HG02588 (cell line): ENCODE results near the gene SLC25A10.
"Not testable (repeated sequence)": the region's sequence is repeated elsewhere in the genome, so short reads cannot be mapped to it uniquely, and the experiment has no call there.

Experiments used
- ATAC-seq: cut with Tn5 transposase; IDR thresholded peaks from one replicate; pipeline ENCODE4 v1.9.1; 2021; ENCODE audit warnings: mild to moderate bottlenecking, moderate library complexity; ENCODE audit not compliant: unreplicated experiment

Gene SLC25A10

DNA sequence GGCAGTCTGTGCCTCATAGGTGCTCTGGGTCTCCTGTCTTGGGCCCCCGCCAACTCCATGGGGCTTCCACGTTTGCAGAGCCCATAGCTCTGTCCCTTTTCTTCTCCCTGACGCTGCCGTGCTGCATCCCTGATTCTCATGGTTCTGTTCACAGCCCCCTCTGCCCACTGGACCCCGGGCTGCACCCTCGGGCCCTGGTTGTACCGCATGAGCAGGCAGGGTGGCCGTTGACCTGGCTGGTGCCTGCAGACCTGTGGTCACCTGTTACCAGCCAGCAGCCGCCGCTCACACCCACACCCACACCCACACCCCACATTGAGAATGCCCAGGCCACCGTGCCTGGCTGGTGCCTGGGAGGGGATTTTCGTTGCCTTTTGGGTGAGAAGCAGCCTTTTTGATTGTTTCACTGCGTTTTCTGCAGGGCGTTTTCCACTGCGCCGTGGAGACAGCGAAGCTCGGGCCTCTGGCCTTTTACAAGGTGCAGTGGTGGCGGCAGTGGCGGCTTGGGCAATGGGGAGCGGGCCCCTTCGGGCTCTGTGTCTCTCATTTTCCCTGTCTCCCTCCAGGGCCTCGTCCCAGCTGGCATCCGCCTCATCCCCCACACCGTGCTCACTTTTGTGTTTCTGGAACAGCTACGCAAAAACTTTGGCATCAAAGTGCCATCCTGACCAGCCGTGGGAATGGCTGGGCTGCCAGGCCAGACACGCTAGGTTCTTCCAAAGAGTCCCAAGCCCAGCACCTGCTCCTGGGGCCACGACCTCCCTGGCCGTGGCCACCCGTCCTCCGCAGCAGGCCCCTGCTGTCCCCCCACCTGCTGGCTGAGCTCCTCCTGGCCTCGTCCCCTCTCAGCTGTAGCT is 7.6 kb downstream of the SLC25A10 start:
- ATAC-seq, result no peak

DNA sequence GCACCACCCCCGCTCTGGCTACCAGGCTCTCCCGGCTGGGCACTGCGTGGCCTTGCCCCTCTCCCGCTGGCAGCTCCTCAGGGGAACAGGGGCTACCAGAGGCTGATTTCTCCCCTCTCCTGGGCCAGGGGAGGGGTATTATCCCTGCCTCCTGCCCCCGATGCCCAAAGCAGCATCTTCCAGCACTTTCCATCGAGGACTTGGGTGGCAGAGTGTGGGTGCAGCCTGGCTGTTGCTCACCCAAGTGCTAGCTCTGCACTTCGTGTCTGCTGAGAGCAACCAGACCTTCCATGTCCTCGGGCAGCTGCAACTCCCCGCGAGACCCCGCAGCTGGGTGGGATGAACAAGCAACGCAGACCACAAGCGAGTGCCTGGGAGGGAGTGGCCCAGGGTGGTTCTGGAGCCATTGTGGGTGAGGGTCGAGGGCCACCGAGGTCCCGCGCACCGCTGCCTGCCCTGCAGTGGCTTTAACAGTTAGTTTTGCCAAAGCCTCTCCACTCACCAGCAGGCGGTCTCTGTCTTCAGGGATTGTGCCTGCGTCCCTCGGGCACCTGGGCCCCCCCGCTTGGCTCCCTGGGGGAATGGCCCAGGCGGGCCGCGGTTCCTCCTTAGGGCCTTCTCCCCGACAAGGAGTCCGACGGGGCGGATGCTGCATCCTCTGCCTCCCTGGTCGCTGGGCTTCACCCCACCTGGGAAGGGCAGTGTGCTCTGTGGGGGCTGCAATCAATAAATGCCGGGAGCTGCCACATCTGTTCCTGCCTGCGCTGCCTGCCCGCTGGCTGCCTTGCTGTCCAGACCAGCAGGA is 8.4 kb downstream of the SLC25A10 start:
- ATAC-seq, result no peak

DNA sequence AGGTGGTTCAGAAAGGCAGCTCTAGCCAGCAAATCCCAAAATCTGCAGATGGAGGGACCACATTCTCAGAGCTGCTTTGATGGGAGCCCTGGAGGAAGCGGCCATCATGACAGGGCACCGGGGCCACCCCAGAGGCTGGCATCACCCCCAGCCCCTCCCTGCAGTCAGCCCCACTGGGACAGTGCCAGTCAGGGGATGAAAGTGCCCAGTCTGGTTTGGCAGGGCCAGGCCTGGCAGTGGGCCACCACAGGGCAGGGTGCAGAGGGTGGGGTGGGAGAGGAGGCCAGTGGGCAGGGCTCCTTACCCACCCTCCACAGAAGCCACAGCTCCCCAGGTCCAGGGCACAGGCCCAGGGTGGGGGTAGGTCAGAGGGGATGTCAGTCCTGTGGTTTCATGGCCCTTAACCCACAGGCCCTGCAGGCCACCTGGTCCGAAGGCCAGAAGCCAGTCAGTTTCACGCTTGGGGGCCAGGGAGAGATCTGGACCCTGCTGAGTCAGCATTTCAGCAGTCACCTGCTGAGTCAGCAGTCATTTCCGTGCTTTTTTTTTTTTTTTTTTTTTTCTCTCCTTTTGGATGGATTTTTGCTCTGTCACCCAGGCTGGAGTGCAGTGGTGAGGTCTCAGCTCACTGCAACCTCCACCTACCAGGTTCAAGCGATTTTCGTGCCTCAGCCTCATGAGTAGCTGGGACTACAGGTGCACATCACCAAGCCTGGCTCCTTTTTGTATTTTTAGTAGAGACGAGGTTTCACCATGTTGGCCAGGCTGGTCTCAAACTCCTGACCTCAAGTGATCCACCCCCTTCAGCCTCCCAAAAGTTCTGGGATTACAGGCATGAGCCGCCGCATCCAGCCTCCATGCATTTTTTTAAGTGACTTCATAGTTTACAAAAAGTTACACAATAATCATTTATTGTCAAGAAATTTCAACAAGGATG is 10.4 kb downstream of the SLC25A10 start:
- ATAC-seq, result no peak

DNA sequence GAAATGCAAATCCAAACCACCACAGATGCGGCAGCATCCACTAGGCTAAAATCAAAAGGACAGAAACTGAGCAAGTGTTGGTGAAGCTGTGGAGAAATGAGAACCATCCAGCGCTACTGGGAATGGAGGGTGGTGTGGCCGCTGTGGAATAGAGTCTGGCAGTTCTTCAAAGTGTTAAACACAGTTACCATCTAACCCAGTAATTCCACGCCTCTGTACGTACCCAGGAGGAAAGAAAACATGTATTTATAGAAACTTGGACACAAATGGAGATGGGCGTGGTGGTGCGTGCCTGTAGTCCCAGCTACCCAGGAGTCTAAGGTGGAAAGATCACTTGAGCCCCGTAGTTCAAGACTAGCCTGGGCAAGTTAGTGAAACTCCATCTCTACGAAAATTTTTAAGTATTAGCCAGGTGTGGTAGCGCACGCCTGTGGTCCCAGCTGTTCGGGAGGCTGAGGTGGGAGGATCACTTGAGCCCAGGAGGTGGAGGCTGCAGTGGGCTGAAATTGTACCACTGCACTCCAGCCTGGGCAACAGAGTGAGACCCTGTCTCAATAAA is 11.6 kb downstream of the SLC25A10 start:
- no peak for ATAC-seq

DNA sequence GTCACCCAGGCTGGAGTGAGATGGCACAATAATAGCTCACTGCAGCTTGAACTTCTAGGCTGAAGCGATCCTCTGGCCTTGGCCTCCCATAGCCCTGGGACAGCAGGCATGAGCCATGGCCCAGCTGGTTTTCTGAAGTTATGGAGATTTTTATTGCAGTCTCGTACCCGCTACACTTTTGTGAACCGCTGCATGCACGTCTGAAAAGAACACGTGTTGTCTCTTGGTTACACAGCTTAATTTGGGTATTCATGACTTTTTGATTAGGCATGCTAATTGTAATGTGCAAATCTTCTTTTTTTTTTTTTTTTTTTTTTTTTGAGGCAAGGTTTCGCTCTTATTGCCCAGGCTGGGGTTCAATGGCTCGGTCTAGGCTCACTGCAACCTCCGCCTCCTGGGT is 13.4 kb downstream of the SLC25A10 start:
- ATAC-seq, result no peak

DNA sequence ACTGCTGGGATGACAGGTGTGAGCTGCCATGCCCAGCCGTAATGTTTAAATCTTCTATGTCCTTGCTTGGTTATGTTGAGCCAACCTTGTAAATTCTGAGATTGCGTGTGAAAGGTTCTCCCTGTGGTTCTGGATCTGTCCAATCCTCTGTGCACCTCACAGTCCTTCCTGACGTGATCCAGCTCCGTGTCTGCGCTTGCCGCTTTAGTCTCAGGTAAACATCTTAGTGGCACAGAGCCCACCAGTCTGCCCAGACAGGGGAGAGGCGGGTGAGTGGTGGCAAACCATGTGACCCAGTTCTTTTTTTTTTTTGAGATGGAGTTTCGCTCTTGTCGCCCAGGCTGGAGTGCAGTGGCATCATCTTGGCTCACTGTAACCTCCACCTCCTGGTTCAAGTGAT is 13.9 kb downstream of the SLC25A10 start:
- ATAC-seq, result no peak

GRCh38 chr17:81727324-81728031 is 15.4 kb downstream of the SLC25A10 start:
- no peak for ATAC-seq

DNA sequence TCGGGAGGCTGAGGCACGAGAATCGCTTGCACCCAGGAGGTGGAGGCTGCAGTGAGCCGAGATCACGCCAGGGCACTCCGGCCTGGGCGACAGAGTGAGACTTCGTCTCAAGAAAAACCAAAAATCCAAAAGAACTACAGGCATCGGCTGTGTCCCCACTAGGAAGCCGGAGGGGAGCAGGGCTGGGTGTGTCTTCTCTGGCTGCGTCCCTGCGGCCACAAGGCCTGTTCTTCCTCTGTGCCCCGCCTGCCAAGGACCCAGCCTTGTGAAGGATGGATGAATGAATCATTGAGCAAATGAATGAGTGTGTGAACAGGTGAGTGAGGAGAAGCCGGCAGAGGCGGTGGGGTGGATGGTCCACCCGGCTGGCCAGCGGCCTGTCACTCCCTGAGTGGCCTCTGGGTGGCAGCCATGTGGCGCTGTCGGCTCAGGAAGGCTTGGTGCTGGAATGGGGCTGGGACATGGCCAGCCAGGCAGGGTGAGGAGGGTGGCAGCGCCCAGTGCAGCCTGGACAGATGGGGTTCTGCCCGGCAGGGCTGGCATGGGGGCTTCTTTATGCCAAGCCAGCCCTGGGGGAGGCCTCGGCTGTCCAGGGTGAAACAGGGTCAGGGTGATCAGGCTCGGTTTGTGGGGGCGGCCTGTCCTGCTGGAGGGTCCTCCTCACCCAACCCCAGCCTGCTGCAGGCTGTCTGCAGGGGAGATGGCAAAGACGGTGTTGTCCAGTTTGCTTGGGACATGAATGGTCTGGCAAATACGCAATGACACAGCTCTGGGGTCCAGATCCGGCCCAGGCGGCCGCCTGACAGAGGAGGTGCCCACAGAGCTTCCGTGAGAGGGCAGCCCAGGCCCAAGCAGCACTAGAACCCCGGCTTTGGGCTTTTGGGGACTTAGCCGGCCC is 21.7 kb downstream of the SLC25A10 start:
- no peak for ATAC-seq

- no peak for ATAC-seq
These were observed 22.6 kb downstream of the SLC25A10 start for GRCh38 chr17:81734405-81735263.

- peak; percentile 56 for ATAC-seq
These were observed 23.4 kb downstream of the SLC25A10 start for GRCh38 chr17:81735264-81736102.

DNA sequence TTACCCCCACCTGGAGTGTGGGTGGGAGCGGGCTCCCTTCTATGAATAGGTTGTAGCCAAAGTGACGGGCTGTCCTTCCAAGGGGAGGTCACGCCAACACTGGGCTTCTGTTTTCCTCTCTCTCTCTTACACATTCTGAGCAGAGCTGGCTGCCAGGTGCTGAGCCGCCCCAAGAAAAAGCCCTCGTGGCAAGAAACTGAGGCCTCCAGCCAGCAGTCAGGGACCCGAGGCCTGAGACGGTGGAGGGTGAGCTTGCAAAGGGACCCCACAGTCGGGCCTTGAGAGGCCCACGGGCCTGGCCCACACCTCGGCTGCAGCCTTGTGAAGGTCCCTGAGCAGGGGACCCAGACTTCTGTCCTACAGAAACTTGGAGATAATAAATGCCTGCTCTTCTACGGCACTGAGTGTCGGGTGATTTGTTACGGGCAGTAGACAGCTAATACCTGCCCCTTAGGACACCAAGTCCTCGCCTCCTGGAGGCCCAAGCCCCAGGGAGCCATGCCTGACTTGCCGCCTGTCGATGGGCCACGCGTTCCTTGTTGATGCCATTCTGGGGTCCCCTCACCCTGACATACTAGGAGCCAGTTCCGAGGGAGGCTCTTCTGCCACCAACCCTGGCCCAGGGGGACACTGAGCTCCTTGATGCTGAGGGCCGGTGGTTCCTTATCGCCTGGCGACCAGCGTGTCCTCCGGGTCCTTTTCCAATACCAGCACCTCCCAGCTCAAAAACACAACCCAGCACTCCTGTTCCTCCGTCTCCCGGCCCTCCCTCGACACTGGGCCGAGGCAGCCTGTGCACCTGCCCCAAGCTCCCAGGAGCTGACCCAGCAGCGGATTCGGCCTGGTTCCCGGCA is 26.1 kb downstream of the SLC25A10 start:
- no peak for ATAC-seq

- ATAC-seq, result no peak
These were observed 26.8 kb downstream of the SLC25A10 start for GRCh38 chr17:81738801-81739393.

DNA sequence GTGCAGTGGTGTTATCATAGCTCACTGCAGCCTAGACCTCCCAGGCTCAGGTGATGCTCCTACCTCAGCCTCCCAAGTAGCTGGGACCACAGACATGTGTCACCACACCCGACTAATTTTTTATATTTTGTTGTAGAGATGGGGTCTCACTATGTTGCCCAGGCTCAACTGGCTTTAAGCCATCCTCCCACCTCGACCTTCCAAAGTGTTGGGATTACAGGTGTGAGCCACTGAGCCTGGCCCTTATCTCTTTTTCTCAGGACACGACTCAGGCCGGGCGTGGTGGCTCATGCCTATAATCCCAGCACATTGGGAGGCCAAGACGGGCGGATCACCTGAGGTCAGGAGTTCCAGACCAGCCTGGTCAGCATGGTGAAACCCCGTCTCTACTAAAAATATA is 27.5 kb downstream of the SLC25A10 start:
- not testable (repeated sequence) for ATAC-seq

- no peak for ATAC-seq
These were observed 28.4 kb downstream of the SLC25A10 start for GRCh38 chr17:81740395-81740961.

DNA sequence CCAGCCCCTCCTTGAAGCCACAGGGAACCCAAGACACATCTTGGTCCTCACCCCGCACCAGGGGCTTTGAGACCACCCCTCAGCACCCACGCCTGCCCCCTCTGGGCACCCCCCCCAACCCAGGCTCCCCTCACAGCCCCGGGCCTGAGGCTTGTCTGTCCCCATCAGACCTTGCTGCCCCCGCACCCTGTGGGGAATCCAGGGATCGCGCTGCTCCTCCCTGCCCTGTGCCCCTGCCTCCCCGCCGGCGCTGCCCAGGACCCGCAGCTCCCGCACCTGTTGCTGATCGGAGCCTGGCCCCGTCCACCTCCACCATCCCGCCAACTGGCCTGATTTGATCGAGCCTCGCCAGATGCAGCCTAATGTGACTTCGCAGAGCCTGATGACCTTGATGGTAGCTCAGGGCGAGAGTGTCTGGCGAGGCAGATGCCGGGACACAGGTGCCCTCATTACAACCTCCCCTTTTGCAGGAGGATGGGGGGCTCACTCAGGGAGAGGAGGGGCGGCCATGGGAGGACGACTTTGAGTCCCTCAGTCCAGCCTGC is 29.0 kb downstream of the SLC25A10 start:
- no peak for ATAC-seq
